ENCODE results near the gene TCEA2. TPM values are rescaled to one million over a fixed set of nuclear protein-coding genes. Genes with fewer than 3 reads are reported as not detected.

Gene TCEA2
- total RNA-seq, 2 donors from 2014 or later, result 30.1 to 48.6 TPM

- H3K4me3 ChIP-seq, result no peak overlapping the region
- H3K4me1 ChIP-seq (ENCODE audit: control insufficient read depth in 1 of 2, low read depth in 2 of 2), result no peaks in the 10 kb centered on the region
- no peaks in the 10 kb centered on the region for H3K27me3 ChIP-seq (replicated peaks; ENCODE audit: insufficient read depth)
- DNase-seq (ENCODE audit: low spot score) (no peak), ATAC-seq (ENCODE audit: insufficient number of reproducible peaks, low FRiP score, low read depth) (no peak)
- TF ChIP-seq CTCF (IDR thresholded peaks at IDR 0.05), result no peak
- no peak overlapping the region for H3K27ac ChIP-seq
- no peaks in the 10 kb centered on the region for H3K9me3 ChIP-seq
- no peaks in the 10 kb centered on the region for H3K36me3 ChIP-seq
These were observed 28.3 kb downstream of the TCEA2 start for GRCh38 chr20:64091340-64091739.

DNA sequence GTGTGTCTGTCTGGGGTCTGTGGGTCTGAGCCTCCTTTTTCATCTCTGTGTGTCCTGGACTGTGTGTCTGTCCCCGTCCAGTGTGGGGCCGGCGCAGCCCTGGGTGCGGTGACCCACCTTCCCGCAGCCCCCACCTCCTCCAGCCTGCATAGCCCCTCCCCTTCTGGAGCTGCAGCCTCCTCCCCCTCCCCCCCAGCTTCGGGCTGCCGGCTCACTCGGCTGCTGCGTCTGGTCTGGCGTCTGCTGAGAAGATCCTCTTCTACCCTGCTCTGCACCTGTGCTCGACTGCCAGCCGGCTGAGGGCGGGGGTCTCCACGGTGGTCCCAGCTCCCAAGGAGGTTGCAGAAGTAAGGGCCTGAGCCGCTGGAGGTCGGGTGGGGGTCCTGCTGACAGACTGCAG is 28.8 kb downstream of the TCEA2 start:
- Histone ChIP-seq H3K4me1 (ENCODE audit: control insufficient read depth in 1 of 2, low read depth in 2 of 2) (no peaks in the 10 kb centered on the region), H3K27me3 (replicated peaks; ENCODE audit: insufficient read depth) (no peaks in the 10 kb centered on the region), H3K9me3 (no peaks in the 10 kb centered on the region), H3K4me3 (no peak overlapping the region), H3K27ac (no peak overlapping the region), H3K36me3 (no peaks in the 10 kb centered on the region)
- TF ChIP-seq CTCF (IDR thresholded peaks at IDR 0.05), result no peak
- ATAC-seq (ENCODE audit: insufficient number of reproducible peaks, low FRiP score, low read depth) (no peak), DNase-seq (ENCODE audit: low spot score) (no peak)

GRCh38 chr20:64092258-64093012 is 29.4 kb downstream of the TCEA2 start:
- no peaks in the 10 kb centered on the region for H3K36me3 ChIP-seq
- H3K9me3 ChIP-seq, result no peaks in the 10 kb centered on the region
- no peaks in the 10 kb centered on the region for H3K27me3 ChIP-seq (replicated peaks; ENCODE audit: insufficient read depth)
- DNase-seq (ENCODE audit: low spot score) (no peak), ATAC-seq (ENCODE audit: insufficient number of reproducible peaks, low FRiP score, low read depth) (no peak)
- no peak for TF ChIP-seq CTCF (IDR thresholded peaks at IDR 0.05)
- no peaks in the 10 kb centered on the region for H3K4me1 ChIP-seq (ENCODE audit: control insufficient read depth in 1 of 2, low read depth in 2 of 2)
- no peak overlapping the region for H3K27ac ChIP-seq
- no peak overlapping the region for H3K4me3 ChIP-seq

- no peaks in the 10 kb centered on the region for H3K4me1 ChIP-seq (ENCODE audit: control insufficient read depth in 1 of 2, low read depth in 2 of 2)
- ATAC-seq (ENCODE audit: insufficient number of reproducible peaks, low FRiP score, low read depth) (no peak), DNase-seq (ENCODE audit: low spot score) (no peak)
- H3K4me3 ChIP-seq, result no peak overlapping the region
- H3K36me3 ChIP-seq, result no peaks in the 10 kb centered on the region
- no peak for TF ChIP-seq CTCF (IDR thresholded peaks at IDR 0.05)
- no peaks in the 10 kb centered on the region for H3K27me3 ChIP-seq (replicated peaks; ENCODE audit: insufficient read depth)
- H3K9me3 ChIP-seq, result no peaks in the 10 kb centered on the region
- no peak overlapping the region for H3K27ac ChIP-seq
These were observed 30.1 kb downstream of the TCEA2 start for GRCh38 chr20:64093013-64093503.

DNA sequence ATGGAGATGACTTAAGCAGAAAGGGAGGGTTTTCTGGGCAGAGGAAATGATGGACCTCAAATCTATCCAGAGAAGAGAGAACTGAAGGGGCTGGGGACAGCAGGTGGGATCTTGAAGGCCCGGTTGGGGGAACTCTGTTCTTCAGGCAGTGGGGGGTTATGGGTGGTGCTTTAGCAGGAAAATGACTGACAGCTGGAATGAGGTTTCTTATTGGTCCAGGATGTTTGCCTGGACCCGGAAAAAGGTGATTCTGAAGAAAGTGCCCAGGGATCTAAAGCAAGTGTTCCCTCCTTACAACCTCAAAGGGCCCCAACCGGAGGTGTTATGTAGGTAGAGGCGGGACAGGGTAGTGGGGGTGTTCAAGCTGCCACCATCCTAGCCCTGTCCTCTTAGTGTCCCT is 32.5 kb downstream of the TCEA2 start:
- H3K27ac ChIP-seq, result no peak overlapping the region
- no peaks in the 10 kb centered on the region for H3K27me3 ChIP-seq (replicated peaks; ENCODE audit: insufficient read depth)
- no peaks in the 10 kb centered on the region for H3K9me3 ChIP-seq
- no peaks in the 10 kb centered on the region for H3K36me3 ChIP-seq
- ATAC-seq (ENCODE audit: insufficient number of reproducible peaks, low FRiP score, low read depth) (no peak), DNase-seq (ENCODE audit: low spot score) (no peak)
- H3K4me3 ChIP-seq, result no peak overlapping the region
- H3K4me1 ChIP-seq (ENCODE audit: control insufficient read depth in 1 of 2, low read depth in 2 of 2), result no peaks in the 10 kb centered on the region
- no peak for TF ChIP-seq CTCF (IDR thresholded peaks at IDR 0.05)

All from thoracic aorta (tissue), 2 donors.